ENCODE results near the gene ZSCAN23.
"Not testable (repeated sequence)": the region's sequence is repeated elsewhere in the genome, so short reads cannot be mapped to it uniquely, and the experiment has no call there.

ZSCAN23 gene

DNA sequence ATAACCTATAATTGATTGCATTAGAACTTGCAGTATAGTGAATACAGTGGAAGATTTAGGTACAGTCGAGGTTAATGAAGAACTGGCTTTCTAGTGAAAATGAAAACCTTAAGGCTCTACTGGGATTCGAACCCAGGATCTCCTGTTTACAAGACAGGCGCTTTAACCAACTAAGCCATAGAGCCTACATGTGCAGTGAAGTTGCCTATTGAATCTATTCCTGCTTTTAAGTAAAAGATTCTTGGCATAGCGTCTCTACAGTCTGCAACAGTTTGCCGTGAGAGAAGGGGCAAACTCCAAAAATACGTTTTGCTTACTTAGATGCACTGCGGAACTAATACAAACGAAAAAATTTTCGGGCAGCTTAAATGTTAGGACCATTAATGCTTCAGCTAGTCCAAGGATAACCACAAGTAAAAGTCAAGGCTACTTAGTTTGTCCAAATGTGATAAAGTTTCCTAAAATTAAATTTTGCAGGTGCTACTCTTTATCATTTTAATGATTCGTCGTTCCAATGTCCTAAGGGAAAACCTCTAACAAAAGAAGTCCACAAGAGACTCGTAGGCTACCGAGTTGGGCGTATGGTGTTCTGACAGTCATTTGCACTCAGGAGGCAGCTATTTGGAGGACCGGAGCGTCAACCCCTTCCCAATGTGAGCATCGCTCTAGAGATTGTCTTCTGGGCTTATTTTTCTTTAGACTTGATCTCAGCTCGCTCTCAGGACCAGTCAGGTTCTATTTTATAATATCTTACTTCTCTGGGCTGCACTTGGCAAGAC lies 31.3 kb upstream of the ZSCAN23 start:
- 0 out of 2 replicates have a peak, but pooled peaks cover 3% of the 10 kb centered on the region for H3K27me3 ChIP-seq (ENCODE audit: insufficient read depth, low read length)
- 2% methylated on average over 17 of the region's 18 CpGs for WGBS
- peak overlapping the region; percentile 83 for H3K4me3 ChIP-seq (ENCODE audit: low read length)

DNA sequence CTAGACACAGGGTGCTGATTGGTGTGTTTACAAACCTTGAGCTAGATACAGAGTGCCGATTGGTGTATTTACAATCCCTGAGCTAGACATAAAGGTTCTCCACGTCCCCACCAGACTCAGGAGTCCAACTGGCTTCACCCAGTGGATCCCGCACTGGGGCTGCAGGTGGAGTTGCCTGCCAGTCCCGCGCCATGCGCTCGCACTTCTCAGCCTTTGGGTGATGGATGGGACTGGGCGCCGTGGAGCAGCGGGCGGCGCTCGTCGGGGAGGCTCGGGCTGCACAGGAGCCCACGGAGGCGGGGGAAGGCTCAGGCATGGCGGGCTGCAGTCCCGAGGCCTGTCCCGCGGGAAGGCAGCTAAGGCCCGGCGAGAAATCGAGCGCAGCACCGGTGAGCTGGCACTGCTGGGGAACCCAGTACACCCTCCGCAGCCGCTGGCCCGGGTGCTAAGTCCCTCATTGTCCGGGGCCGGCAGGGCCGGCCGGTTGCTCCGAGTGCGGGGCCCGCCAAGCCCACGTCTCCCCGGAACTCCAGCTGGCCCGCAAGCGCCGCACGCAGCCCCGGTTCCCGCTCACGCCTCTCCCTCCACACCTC lies 26.0 kb upstream of the ZSCAN23 start:
- not testable (repeated sequence) for H3K27ac ChIP-seq (ENCODE audit: low read depth, low read length); H3K4me3 ChIP-seq (ENCODE audit: low read length); H3K27me3 ChIP-seq (ENCODE audit: insufficient read depth, low read length); H3K9me3 ChIP-seq (ENCODE audit: insufficient read depth, low read depth, low read length); H3K36me3 ChIP-seq (ENCODE audit: insufficient read depth, low read length); H3K9ac ChIP-seq (ENCODE audit: low read depth, low read length); H3K4me1 ChIP-seq (ENCODE audit: insufficient read depth, low read length)
- WGBS, result 95% methylated on average over 44 of the region's 45 CpGs

More for the DNA sequence above, 31.3 kb upstream of the ZSCAN23 start:
- Histone ChIP-seq H3K9me3 (ENCODE audit: insufficient read depth, low read depth, low read length) (no peaks in the 10 kb centered on the region), H3K27ac (ENCODE audit: low read depth, low read length) (no peak overlapping the region), H3K36me3 (ENCODE audit: insufficient read depth, low read length) (no peaks in the 10 kb centered on the region), H3K4me1 (ENCODE audit: insufficient read depth, low read length) (no peaks in the 10 kb centered on the region), H3K9ac (ENCODE audit: low read depth, low read length) (no peak overlapping the region)

DNA sequence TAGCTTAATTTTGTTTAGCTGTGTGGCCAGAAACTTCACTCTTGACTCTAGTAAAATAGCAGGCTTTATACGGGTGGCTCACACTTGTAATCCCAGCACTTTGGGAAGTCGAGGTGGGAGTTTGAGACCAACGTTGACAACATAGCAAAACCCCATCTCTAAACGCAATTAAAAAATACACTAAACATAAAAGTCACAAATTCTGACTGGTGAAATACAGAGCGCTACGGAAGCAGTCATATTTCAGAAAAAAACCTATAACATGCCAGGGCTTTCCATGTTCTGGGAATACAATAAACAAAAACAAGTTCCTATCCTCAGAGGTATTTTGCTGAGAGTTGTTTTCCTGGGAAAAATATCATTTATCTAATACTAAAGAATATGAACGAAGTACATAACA lies 24.8 kb upstream of the ZSCAN23 start:
- Histone ChIP-seq H3K9me3 (ENCODE audit: insufficient read depth, low read depth, low read length) (0 out of 2 replicates have a peak, but pooled peaks cover 8% of the 10 kb centered on the region), H3K4me3 (ENCODE audit: low read length) (no peak overlapping the region), H3K27me3 (ENCODE audit: insufficient read depth, low read length) (peaks cover 12% of the 10 kb centered on the region), H3K4me1 (ENCODE audit: insufficient read depth, low read length) (no peaks in the 10 kb centered on the region), H3K9ac (ENCODE audit: low read depth, low read length) (no peak overlapping the region), H3K36me3 (ENCODE audit: insufficient read depth, low read length) (no peaks in the 10 kb centered on the region), H3K27ac (ENCODE audit: low read depth, low read length) (no peak overlapping the region)
- 91% methylated on average over 7 of the region's 7 CpGs for WGBS

GRCh38 chr6:28462401-28462800 lies 19.1 kb upstream of the ZSCAN23 start:
- Histone ChIP-seq H3K9me3 (ENCODE audit: insufficient read depth, low read depth, low read length) (no peaks in the 10 kb centered on the region), H3K4me3 (ENCODE audit: low read length) (no peak overlapping the region), H3K27ac (ENCODE audit: low read depth, low read length) (no peak overlapping the region), H3K27me3 (ENCODE audit: insufficient read depth, low read length) (peaks cover 62% of the 10 kb centered on the region), H3K36me3 (ENCODE audit: insufficient read depth, low read length) (no peaks in the 10 kb centered on the region), H3K4me1 (ENCODE audit: insufficient read depth, low read length) (no peaks in the 10 kb centered on the region), H3K9ac (ENCODE audit: low read depth, low read length) (no peak overlapping the region)
- 88% methylated on average over 2 of the region's 2 CpGs for WGBS

DNA sequence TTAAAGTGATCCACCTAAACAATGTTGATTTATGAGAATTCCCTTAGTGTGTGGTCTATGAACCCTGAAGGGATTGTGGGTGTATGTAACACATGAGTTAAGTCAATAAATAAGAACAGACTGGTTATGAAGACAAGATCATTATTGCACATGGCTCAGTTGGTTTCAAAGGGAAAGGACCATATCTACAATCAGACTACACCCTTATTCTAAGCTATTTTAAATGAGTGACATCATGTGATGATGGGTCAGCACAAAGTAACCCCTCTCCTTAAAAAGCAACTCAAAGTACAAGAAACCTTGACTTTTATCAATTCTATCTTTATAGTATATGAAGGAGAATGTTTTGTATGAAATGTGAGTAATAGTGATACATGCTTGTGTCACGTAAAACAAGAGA lies 15.3 kb upstream of the ZSCAN23 start:
- 83% methylated on average over 1 of the region's 1 CpG for WGBS

DNA sequence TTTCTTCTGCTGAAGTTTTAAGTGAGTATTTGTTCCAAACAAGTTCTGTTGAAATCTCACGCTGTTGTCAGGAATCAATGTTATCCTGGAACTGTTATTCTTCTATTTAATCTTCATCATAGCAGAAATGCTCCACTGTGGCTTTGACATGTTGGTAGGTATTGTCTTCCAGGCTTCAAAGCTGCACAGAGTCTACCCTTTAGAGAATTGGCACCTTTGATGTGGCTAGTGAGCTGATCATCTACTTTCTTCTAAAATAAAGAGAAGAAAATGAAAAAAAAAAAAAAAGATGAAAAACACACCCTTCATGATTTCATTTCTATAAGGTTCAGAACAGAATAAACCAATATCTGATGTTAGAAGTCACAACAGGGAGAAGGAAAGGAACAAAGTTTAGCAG lies 5.8 kb upstream of the ZSCAN23 start:
- H3K36me3 ChIP-seq (ENCODE audit: insufficient read depth, low read length), result no peaks in the 10 kb centered on the region
- H3K4me1 ChIP-seq (ENCODE audit: insufficient read depth, low read length), result no peaks in the 10 kb centered on the region
- H3K9ac ChIP-seq (ENCODE audit: low read depth, low read length), result no peak overlapping the region
- no peak overlapping the region for H3K27ac ChIP-seq (ENCODE audit: low read depth, low read length)
- H3K9me3 ChIP-seq (ENCODE audit: insufficient read depth, low read depth, low read length), result no peaks in the 10 kb centered on the region
- no peak overlapping the region for H3K4me3 ChIP-seq (ENCODE audit: low read length)
- peaks cover 20% of the 10 kb centered on the region; the same call in 1 of the 2 replicates for H3K27me3 ChIP-seq (ENCODE audit: insufficient read depth, low read length)
- 75% methylated on average over 1 of the region's 1 CpG for WGBS

More for the DNA sequence above, 15.3 kb upstream of the ZSCAN23 start:
- H3K27ac ChIP-seq (ENCODE audit: low read depth, low read length), result no peak overlapping the region
- no peaks in the 10 kb centered on the region for H3K36me3 ChIP-seq (ENCODE audit: insufficient read depth, low read length)
- no peak overlapping the region for H3K9ac ChIP-seq (ENCODE audit: low read depth, low read length)
- H3K4me1 ChIP-seq (ENCODE audit: insufficient read depth, low read length), result no peaks in the 10 kb centered on the region
- no peaks in the 10 kb centered on the region for H3K9me3 ChIP-seq (ENCODE audit: insufficient read depth, low read depth, low read length)
- H3K4me3 ChIP-seq (ENCODE audit: low read length), result no peak overlapping the region
- peaks cover 62% of the 10 kb centered on the region for H3K27me3 ChIP-seq (ENCODE audit: insufficient read depth, low read length)

DNA sequence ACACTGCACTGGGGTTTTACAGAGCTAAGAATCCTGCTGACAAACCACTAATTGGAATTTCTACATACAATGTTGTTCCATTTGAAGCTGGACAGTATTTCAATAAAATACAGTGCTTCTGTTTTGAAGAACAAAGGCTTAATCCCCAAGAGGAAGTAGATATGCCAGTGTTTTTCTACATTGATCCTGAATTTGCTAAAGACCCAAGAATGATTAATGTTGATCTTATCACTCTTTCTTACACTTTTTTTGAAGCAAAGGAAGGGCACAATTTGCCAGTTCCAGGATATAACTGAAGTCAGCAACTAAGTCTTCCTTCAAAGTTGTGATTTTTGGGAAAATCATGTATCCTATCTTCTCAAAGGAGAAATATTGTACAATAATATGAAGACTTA lies 4.2 kb upstream of the ZSCAN23 start:
- H3K9me3 ChIP-seq (ENCODE audit: insufficient read depth, low read depth, low read length); H3K27ac ChIP-seq (ENCODE audit: low read depth, low read length); H3K36me3 ChIP-seq (ENCODE audit: insufficient read depth, low read length); H3K27me3 ChIP-seq (ENCODE audit: insufficient read depth, low read length); H3K4me1 ChIP-seq (ENCODE audit: insufficient read depth, low read length): not testable (repeated sequence)
- peak overlapping the region; percentile 77 for H3K4me3 ChIP-seq (ENCODE audit: low read length)
- peak overlapping the region; percentile 79 for H3K9ac ChIP-seq (ENCODE audit: low read depth, low read length)

- WGBS, result 3% methylated on average over 34 of the region's 36 CpGs
- no peaks in the 10 kb centered on the region for H3K9me3 ChIP-seq (ENCODE audit: insufficient read depth, low read depth, low read length)
- H3K4me3 ChIP-seq (ENCODE audit: low read length), result peak overlapping the region; percentile 77
- H3K27me3 ChIP-seq (ENCODE audit: insufficient read depth, low read length), result peaks cover 6% of the 10 kb centered on the region; the same call in 1 of the 2 replicates
- peak overlapping the region; percentile 79 for H3K9ac ChIP-seq (ENCODE audit: low read depth, low read length)
- H3K36me3 ChIP-seq (ENCODE audit: insufficient read depth, low read length), result no peaks in the 10 kb centered on the region
- no peak overlapping the region; the same call in 1 of the 2 replicates for H3K27ac ChIP-seq (ENCODE audit: low read depth, low read length)
- peaks cover 5% of the 10 kb centered on the region; the same call in 1 of the 2 replicates for H3K4me1 ChIP-seq (ENCODE audit: insufficient read depth, low read length)
Observed at GRCh38 chr6:28446818-28447511, 3.7 kb upstream of the ZSCAN23 start.

- not testable (repeated sequence) for H3K27me3 ChIP-seq (ENCODE audit: insufficient read depth, low read length); H3K4me3 ChIP-seq (ENCODE audit: low read length); H3K36me3 ChIP-seq (ENCODE audit: insufficient read depth, low read length); H3K9ac ChIP-seq (ENCODE audit: low read depth, low read length); H3K9me3 ChIP-seq (ENCODE audit: insufficient read depth, low read depth, low read length); H3K4me1 ChIP-seq (ENCODE audit: insufficient read depth, low read length); H3K27ac ChIP-seq (ENCODE audit: low read depth, low read length)
- 96% methylated on average over 3 of the region's 3 CpGs for WGBS
Observed at GRCh38 chr6:28444759-28445158, 1.5 kb upstream of the ZSCAN23 start.

- Histone ChIP-seq H3K4me1 (ENCODE audit: insufficient read depth, low read length) (peaks cover 5% of the 10 kb centered on the region; the same call in 1 of the 2 replicates), H3K27me3 (ENCODE audit: insufficient read depth, low read length) (no peaks in the 10 kb centered on the region), H3K9ac (ENCODE audit: low read depth, low read length) (peak overlapping the region; percentile 79), H3K36me3 (ENCODE audit: insufficient read depth, low read length) (no peaks in the 10 kb centered on the region), H3K4me3 (ENCODE audit: low read length) (peak overlapping the region; percentile 79), H3K27ac (ENCODE audit: low read depth, low read length) (peak overlapping the region; percentile 79), H3K9me3 (ENCODE audit: insufficient read depth, low read depth, low read length) (no peaks in the 10 kb centered on the region)
- 55% methylated on average over 5 of the region's 7 CpGs for WGBS
Observed at GRCh38 chr6:28442586-28442985, 705 bp downstream of the ZSCAN23 start.

- no peaks in the 10 kb centered on the region for H3K9me3 ChIP-seq (ENCODE audit: insufficient read depth, low read depth, low read length)
- no peaks in the 10 kb centered on the region for H3K4me1 ChIP-seq (ENCODE audit: insufficient read depth, low read length)
- no peak overlapping the region for H3K27ac ChIP-seq (ENCODE audit: low read depth, low read length)
- H3K9ac ChIP-seq (ENCODE audit: low read depth, low read length), result no peak overlapping the region
- peaks cover 35% of the 10 kb centered on the region for H3K36me3 ChIP-seq (ENCODE audit: insufficient read depth, low read length)
- 96% methylated on average over 3 of the region's 3 CpGs for WGBS
- no peaks in the 10 kb centered on the region for H3K27me3 ChIP-seq (ENCODE audit: insufficient read depth, low read length)
- no peak overlapping the region for H3K4me3 ChIP-seq (ENCODE audit: low read length)
Observed at GRCh38 chr6:28436404-28436803, 6.9 kb downstream of the ZSCAN23 start.
